Neural crest cell (in vitro differentiated cells): Measurements from ENCODE around the gene MMP14. TPM values are rescaled to one million over a fixed set of nuclear protein-coding genes. Genes with fewer than 3 reads are reported as not detected.
"Not testable (repeated sequence)": the region's sequence is repeated elsewhere in the genome, so short reads cannot be mapped to it uniquely, and the experiment has no call there.

Source experiments
- DNase-seq: peaks from one replicate; pipeline ENCODE4 v3.0.0; 2021; ENCODE audit warnings: low read depth, mixed read lengths, low spot score
- H3K27ac Mint-ChIP-seq: one replicate; pipeline ENCODE4 v1.8.0; 2021; ENCODE audit warnings: mild to moderate bottlenecking, mixed read lengths; ENCODE audit not compliant: unreplicated experiment
- H3K27me3 Mint-ChIP-seq: 2 replicates; pipeline ENCODE4 v1.8.0; 2021; ENCODE audit warnings: low read depth, mild to moderate bottlenecking, mixed read lengths
- H3K36me3 Mint-ChIP-seq: 2 replicates; pipeline ENCODE4 v1.8.0; 2021; ENCODE audit warnings: low read depth, mild to moderate bottlenecking, mixed read lengths
- H3K4me1 Mint-ChIP-seq: 2 replicates; pipeline ENCODE4 v1.8.0; 2021; ENCODE audit warnings: mixed read lengths
- H3K4me3 Mint-ChIP-seq: one replicate; pipeline ENCODE4 v1.8.0; 2021; ENCODE audit warnings: mild to moderate bottlenecking, mixed read lengths
- H3K9me3 Mint-ChIP-seq: 2 replicates; pipeline ENCODE4 v1.8.0; 2021; ENCODE audit warnings: mixed read lengths
- total RNA-seq: library from RNA; stranded (reverse); gene quantifications from 2 replicates; pipeline ENCODE4 v1.2.1, GENCODE V29; 2021
- TF ChIP-seq, protein P1 (sequence below): fragments of 200-600 bp; sonication (generic); conservative IDR thresholded peaks from 2 replicates; pipeline ENCODE4 v1.5.0; 2021; ENCODE audit warnings: antibody characterized with exemption, mild to moderate bottlenecking

Gene MMP14
- total RNA-seq, 1 donor from 2014 or later, result 63.2 TPM

GRCh38 chr14:22849212-22849819 lies 12.9 kb downstream of the MMP14 start:
- no peak for DNase-seq
- Mint-ChIP-seq H3K27me3 (no peaks in the 10 kb centered on the region), H3K9me3 (no peaks in the 10 kb centered on the region), H3K27ac (no peak overlapping the region), H3K4me1 (peaks cover 32% of the 10 kb centered on the region), H3K36me3 (no peaks in the 10 kb centered on the region), H3K4me3 (no peak overlapping the region)
- TF ChIP-seq, protein P1, sequence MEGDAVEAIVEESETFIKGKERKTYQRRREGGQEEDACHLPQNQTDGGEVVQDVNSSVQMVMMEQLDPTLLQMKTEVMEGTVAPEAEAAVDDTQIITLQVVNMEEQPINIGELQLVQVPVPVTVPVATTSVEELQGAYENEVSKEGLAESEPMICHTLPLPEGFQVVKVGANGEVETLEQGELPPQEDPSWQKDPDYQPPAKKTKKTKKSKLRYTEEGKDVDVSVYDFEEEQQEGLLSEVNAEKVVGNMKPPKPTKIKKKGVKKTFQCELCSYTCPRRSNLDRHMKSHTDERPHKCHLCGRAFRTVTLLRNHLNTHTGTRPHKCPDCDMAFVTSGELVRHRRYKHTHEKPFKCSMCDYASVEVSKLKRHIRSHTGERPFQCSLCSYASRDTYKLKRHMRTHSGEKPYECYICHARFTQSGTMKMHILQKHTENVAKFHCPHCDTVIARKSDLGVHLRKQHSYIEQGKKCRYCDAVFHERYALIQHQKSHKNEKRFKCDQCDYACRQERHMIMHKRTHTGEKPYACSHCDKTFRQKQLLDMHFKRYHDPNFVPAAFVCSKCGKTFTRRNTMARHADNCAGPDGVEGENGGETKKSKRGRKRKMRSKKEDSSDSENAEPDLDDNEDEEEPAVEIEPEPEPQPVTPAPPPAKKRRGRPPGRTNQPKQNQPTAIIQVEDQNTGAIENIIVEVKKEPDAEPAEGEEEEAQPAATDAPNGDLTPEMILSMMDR, result no peak

DNA sequence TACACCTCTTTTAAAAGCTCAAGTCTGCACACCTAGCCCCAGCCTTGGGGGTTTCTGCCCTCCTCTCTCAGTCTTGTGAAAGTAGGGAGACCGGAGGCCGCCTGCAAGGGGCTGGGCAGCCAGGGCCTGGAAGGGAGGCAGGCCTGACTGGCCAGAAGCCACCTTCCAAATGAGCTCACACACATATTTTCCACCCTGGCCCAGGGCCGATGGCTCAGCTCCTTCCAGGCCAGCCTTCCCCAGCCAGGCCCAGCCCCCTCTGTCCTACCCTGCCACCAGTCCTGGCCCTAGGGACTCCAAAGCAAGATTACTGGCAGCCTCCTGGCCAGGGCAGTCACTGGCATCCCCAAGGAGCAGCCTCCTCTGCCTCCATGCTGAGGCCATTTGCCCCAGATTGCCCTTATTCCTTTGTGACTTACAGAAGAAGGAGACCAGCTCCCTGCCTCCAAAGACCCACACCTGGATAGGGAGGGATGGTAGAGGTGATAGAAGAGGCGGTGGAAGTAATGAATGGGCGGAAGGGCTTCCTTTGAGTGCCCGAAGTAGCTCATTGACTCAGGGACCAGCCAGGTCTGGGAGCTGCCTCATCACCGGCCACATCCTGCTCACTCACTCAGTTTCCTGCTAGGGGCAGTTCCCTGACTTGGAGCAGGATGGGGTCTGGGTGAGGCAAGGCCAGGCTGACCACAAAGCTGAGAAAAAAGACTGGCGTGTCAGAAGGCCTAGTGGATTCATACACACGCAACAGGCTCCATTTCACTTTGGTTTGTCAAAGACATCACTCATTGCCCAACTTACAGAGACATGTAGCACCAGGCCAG lies 14.8 kb downstream of the MMP14 start:
- Mint-ChIP-seq H3K4me3 (no peak overlapping the region), H3K27me3 (no peaks in the 10 kb centered on the region), H3K9me3 (no peaks in the 10 kb centered on the region), H3K27ac (no peak overlapping the region), H3K4me1 (peaks cover 28% of the 10 kb centered on the region), H3K36me3 (no peaks in the 10 kb centered on the region)
- TF ChIP-seq, protein P1, result no peak
- no peak for DNase-seq

- H3K4me1 Mint-ChIP-seq, result peaks cover 24% of the 10 kb centered on the region
- H3K36me3 Mint-ChIP-seq, H3K9me3 Mint-ChIP-seq, H3K27me3 Mint-ChIP-seq, H3K4me3 Mint-ChIP-seq, H3K27ac Mint-ChIP-seq, DNase-seq: not testable (repeated sequence)
Measured at GRCh38 chr14:22852178-22852577, 15.8 kb downstream of the MMP14 start.

GRCh38 chr14:22852599-22852939 lies 16.2 kb downstream of the MMP14 start:
- Mint-ChIP-seq H3K27me3 (no peaks in the 10 kb centered on the region), H3K27ac (no peak overlapping the region)

GRCh38 chr14:22852940-22853767 lies 16.8 kb downstream of the MMP14 start:
- no peaks in the 10 kb centered on the region for H3K9me3 Mint-ChIP-seq
- peak overlapping the region; percentile 91 for H3K27ac Mint-ChIP-seq
- TF ChIP-seq, protein P1, result peak; percentile 93
- peak; percentile 99 for DNase-seq
- H3K4me3 Mint-ChIP-seq, result peak overlapping the region; percentile 73
- H3K36me3 Mint-ChIP-seq, result no peaks in the 10 kb centered on the region
- peaks cover 16% of the 10 kb centered on the region for H3K4me1 Mint-ChIP-seq
- no peaks in the 10 kb centered on the region for H3K27me3 Mint-ChIP-seq

More at GRCh38 chr14:22852599-22852939, 16.2 kb downstream of the MMP14 start:
- Mint-ChIP-seq H3K9me3 (no peaks in the 10 kb centered on the region), H3K36me3 (no peaks in the 10 kb centered on the region), H3K4me3 (peak overlapping the region; percentile 73), H3K4me1 (peaks cover 22% of the 10 kb centered on the region)
- TF ChIP-seq, protein P1, result no peak
- no peak for DNase-seq

DNA sequence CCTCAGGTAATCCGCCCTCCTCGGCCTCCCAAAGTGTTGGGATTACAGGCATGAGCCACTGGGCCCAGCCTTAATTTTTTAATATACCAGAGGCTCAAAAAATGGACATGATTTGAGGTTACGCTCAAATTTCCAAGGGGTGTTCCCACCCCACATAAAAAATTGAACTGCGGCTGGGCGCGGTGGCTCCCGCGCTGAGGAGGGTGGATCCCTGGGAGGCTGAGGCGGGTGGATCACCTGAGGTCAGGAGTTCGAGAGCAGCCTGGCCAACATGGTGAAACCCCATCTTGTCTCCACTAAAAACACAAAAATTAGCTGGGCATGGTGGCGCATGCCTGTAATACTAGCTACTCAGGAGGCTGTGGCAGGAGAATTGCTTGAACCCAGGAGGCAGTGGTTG lies 17.9 kb downstream of the MMP14 start:
- H3K36me3 Mint-ChIP-seq, H3K27me3 Mint-ChIP-seq, H3K27ac Mint-ChIP-seq, H3K4me3 Mint-ChIP-seq, H3K9me3 Mint-ChIP-seq, DNase-seq, H3K4me1 Mint-ChIP-seq: not testable (repeated sequence)
